HL-60 (cell line): ENCODE measurements around the gene PLPP3.

Experiments
- GABPA ChIP-seq: IDR thresholded peaks from 2 replicates; pipeline ENCODE4 v1.6.1; 2012; ENCODE audit warnings: low read depth
- TF ChIP-seq, protein P1 (sequence below): IDR thresholded peaks from one replicate; pipeline ENCODE4 v1.5.1; 2011; ENCODE audit warnings: low read length, control low read depth, inconsistent platforms; ENCODE audit not compliant: insufficient read depth
- TF ChIP-seq, protein P2 (sequence below): IDR thresholded peaks from 2 replicates; pipeline ENCODE4 v1.6.1; 2012; ENCODE audit warnings: low read depth; ENCODE audit not compliant: insufficient replicate concordance

DNA sequence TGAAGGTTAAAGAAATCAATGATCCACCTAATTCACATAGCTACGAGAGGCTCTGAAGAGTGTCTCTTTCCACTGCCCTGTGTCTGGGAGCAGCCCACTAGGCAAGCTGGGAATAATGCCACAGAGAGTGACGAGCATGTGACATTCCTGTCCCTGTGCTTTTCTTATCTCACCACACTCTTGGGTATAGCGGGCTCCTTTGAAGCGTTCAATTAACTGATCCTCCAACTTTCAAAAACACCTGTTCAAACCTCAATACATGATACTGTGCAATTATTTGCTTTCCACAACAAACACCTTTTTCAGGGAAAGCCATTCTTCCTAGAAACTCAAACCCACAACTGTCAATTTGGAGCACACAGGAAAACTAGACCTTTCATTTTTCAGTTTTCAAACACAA is 43.4 kb downstream of the PLPP3 start:
- TF ChIP-seq, protein P1, sequence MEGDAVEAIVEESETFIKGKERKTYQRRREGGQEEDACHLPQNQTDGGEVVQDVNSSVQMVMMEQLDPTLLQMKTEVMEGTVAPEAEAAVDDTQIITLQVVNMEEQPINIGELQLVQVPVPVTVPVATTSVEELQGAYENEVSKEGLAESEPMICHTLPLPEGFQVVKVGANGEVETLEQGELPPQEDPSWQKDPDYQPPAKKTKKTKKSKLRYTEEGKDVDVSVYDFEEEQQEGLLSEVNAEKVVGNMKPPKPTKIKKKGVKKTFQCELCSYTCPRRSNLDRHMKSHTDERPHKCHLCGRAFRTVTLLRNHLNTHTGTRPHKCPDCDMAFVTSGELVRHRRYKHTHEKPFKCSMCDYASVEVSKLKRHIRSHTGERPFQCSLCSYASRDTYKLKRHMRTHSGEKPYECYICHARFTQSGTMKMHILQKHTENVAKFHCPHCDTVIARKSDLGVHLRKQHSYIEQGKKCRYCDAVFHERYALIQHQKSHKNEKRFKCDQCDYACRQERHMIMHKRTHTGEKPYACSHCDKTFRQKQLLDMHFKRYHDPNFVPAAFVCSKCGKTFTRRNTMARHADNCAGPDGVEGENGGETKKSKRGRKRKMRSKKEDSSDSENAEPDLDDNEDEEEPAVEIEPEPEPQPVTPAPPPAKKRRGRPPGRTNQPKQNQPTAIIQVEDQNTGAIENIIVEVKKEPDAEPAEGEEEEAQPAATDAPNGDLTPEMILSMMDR: no peak
- no peak for TF ChIP-seq GABPA
- TF ChIP-seq, protein P2, sequence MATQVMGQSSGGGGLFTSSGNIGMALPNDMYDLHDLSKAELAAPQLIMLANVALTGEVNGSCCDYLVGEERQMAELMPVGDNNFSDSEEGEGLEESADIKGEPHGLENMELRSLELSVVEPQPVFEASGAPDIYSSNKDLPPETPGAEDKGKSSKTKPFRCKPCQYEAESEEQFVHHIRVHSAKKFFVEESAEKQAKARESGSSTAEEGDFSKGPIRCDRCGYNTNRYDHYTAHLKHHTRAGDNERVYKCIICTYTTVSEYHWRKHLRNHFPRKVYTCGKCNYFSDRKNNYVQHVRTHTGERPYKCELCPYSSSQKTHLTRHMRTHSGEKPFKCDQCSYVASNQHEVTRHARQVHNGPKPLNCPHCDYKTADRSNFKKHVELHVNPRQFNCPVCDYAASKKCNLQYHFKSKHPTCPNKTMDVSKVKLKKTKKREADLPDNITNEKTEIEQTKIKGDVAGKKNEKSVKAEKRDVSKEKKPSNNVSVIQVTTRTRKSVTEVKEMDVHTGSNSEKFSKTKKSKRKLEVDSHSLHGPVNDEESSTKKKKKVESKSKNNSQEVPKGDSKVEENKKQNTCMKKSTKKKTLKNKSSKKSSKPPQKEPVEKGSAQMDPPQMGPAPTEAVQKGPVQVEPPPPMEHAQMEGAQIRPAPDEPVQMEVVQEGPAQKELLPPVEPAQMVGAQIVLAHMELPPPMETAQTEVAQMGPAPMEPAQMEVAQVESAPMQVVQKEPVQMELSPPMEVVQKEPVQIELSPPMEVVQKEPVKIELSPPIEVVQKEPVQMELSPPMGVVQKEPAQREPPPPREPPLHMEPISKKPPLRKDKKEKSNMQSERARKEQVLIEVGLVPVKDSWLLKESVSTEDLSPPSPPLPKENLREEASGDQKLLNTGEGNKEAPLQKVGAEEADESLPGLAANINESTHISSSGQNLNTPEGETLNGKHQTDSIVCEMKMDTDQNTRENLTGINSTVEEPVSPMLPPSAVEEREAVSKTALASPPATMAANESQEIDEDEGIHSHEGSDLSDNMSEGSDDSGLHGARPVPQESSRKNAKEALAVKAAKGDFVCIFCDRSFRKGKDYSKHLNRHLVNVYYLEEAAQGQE: no peak
